Fibroblast of villous mesenchyme (primary cell): ENCODE measurements around the gene OR10W1. TPM values are rescaled to one million over a fixed set of nuclear protein-coding genes. Genes with fewer than 3 reads are reported as not detected.

Experiments
- DNase-seq: peaks from one replicate; pipeline ENCODE4 v3.0.0-alpha.2; 2010; ENCODE audit warnings: low read depth
- H3K4me3 ChIP-seq: 2 replicates; pipeline ENCODE4 v1.5.1; 2011; ENCODE audit warnings: low read depth, mild to moderate bottlenecking, low read length
- total RNA-seq: library from RNA; depleted of rRNA; stranded (reverse); fragments of >200 nt; gene quantifications from 2 replicates; pipeline ENCODE4 v1.2.3, GENCODE V29; 2012
- TF ChIP-seq, protein P1 (sequence below): IDR thresholded peaks from 2 replicates; pipeline ENCODE4 v1.5.1; 2012; ENCODE audit warnings: low read depth, mild to moderate bottlenecking, low read length; ENCODE audit not compliant: insufficient read depth

OR10W1 gene, protein sequence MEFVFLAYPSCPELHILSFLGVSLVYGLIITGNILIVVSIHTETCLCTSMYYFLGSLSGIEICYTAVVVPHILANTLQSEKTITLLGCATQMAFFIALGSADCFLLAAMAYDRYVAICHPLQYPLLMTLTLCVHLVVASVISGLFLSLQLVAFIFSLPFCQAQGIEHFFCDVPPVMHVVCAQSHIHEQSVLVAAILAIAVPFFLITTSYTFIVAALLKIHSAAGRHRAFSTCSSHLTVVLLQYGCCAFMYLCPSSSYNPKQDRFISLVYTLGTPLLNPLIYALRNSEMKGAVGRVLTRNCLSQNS
- total RNA-seq, result under 0.01 TPM in 1 of 2 replicates, not detected in the other

DNA sequence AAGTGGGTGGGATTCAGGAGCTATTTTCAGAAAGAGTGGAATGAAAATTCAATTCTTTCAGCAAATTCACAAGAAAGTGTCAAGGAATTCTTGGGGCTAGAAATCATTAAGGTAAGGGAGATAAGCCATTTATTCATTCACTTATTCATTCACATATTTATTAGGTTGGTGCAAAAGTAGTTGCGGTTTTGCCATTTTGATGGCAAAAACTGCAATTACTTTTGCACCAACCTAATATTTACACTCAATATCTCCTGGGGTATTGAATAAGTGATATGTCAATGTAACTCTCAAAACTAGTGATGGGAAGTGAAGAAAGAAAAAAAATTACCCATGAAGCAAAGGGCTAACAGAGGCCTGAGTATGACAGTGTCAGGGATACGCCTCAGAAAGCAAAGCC lies at the start of gene OR10W1:
Gene OR10W1 (minus strand): TSS at position 119 of the 400 bp plus-strand sequence. CDS start 402 bp downstream, outside the sequence.
- H3K4me3 ChIP-seq, result no peak within 1 kb of the TSS
- TF ChIP-seq, protein P1, sequence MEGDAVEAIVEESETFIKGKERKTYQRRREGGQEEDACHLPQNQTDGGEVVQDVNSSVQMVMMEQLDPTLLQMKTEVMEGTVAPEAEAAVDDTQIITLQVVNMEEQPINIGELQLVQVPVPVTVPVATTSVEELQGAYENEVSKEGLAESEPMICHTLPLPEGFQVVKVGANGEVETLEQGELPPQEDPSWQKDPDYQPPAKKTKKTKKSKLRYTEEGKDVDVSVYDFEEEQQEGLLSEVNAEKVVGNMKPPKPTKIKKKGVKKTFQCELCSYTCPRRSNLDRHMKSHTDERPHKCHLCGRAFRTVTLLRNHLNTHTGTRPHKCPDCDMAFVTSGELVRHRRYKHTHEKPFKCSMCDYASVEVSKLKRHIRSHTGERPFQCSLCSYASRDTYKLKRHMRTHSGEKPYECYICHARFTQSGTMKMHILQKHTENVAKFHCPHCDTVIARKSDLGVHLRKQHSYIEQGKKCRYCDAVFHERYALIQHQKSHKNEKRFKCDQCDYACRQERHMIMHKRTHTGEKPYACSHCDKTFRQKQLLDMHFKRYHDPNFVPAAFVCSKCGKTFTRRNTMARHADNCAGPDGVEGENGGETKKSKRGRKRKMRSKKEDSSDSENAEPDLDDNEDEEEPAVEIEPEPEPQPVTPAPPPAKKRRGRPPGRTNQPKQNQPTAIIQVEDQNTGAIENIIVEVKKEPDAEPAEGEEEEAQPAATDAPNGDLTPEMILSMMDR, result no peak
- DNase-seq, result no peak

DNA sequence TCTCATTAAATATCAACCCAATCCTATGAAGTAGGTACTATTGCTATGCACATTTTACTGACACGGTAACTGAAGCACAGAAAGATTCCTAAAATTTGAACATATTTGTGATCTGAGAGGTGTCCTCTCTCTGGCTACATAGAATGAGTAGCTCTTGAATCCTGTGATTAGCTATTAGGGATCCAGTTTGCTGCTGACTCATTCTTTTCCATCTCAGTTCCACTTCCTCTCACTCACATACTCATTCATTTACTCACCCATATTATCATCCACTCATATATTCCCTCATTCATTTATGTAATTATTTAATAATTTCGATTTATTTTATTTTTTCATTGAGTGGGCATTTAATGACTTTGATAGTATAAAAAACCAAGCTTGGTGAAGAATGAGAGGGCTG lies 48.1 kb upstream of the OR10W1 start:
- DNase-seq, result peak; percentile 6
- no peak overlapping the region for H3K4me3 ChIP-seq
- TF ChIP-seq, protein P1, result no peak

DNA sequence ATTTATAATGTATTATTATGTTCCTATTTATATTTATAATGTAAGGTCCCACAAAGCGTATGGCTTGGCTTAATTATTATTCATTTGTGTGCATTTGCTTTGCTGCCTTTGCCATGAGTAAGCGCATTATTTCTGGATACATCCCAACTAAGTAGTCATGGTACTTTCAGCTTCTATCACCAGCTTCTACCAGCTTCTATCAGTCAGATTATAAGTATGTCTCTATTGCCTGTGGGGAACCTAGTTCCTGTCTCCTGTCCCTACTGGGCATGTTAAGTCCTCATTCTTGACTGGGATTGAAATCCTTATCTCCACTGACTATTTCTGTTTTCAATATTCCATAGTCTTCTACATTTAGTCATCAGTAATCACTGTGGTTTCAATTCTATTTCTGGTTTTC lies 33.5 kb upstream of the OR10W1 start:
- H3K4me3 ChIP-seq, result no peak overlapping the region
- TF ChIP-seq, protein P1, result no peak
- DNase-seq, result peak; percentile 7

DNA sequence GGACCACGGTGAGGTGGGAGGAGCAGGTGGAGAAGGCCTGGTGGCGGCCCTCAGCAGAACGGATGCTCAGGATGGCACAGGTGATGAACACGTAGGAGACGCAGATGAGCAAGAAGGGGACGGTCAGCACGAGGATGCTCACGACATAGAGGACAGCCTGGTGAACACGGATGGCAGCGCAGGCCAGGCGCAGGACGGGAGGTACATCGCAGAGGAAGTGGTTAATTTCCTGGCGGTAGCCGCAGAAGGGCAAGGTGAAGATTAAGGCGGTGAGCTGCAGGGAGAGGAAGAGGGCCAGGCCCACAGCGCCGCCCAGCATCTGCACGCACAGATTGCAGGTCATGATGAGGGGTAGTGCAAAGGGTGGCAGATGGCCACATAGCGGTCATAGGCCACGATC lies 24.0 kb upstream of the OR10W1 start:
- no peak overlapping the region for H3K4me3 ChIP-seq
- DNase-seq, result no peak

DNA sequence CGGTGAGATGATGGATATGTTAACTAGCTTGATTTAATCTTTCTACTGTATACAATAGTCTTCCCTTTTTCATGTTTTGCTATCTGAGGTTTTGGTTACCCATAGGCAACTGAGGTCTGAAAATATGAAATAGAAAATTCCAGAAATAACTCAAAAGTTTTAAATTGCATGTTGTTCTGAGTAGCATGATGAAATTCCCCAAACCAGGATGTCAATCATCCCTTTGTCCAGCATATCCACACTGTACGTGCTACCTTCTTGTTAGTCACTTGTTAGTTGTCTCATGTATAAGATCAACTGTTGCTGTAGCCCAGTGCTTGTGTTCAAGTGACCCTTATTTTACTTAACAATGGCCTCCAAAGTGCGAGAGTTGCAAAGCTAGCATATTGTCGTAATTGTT lies 21.2 kb upstream of the OR10W1 start:
- TF ChIP-seq, protein P1, result no peak
- DNase-seq, result no peak
- no peak overlapping the region for H3K4me3 ChIP-seq

More for the DNA sequence above, 24.0 kb upstream of the OR10W1 start:
- TF ChIP-seq, protein P1, result no peak

DNA sequence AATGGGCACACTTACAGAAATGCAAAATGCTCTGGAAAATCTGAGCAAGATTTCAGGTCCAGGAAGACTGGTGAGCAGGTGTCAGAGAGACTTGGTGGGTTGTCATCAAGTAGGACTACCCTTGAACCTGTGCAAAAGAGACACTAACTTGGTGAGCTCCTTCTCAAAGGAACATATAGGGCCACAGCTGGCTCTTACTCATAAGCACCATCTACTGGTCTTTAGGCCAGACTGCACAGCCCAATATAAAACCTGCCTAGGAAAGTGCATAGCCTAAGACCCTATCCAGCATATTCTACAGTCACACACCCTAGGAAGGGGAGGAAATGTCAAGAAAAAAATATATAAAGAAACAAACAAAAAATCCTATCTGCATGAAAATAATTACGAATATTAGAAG lies 18.2 kb upstream of the OR10W1 start:
- TF ChIP-seq, protein P1, result peak; percentile 65
- H3K4me3 ChIP-seq, result no peak overlapping the region
- DNase-seq, result peak; percentile 30

DNA sequence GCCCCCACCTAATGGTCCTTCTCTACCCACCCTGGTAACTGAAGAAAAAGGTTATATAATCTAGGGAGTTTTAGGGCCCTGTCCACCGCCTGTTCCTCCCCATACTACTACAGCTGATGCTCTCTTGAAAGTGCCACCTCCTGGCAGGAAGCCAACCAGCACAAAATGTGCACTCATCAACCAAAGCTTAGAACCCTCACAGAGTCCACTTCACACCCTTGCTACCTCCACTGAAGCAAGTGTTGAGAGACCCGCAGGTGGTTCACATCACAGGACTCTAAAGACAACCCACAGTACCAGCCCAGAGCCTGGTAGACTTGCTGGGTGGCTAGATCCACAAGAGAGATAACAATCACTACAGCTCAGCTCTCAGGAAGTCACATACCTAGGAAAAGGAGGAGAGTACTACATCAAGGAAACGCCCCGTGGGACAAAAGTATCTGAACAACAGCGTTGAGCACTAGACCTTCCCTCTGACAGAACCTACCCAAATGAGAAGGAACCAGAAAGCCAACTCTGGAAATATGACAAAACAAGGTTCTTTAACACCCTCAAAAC lies 17.5 kb upstream of the OR10W1 start:
- TF ChIP-seq, protein P1, result no peak
- no peak for DNase-seq
- no peak overlapping the region for H3K4me3 ChIP-seq
